Panc1 (cell line): Measurements from ENCODE around the gene RAB4A. TPM values are rescaled to one million over a fixed set of nuclear protein-coding genes. Genes with fewer than 3 reads are reported as not detected.

Experiments used
- ATAC-seq: fragments of 200-7000 bp; cut with Tn5 transposase; 2 replicates; pipeline ENCODE4 v1.9.1; 2020; ENCODE audit warnings: mild to moderate bottlenecking, moderate library complexity
- BruUV-seq: library from RNA; stranded (reverse); fragments of 400-500 nt; replicated peaks from 2 replicates; lab custom pipeline; 2021; lab: Mats Ljungman, UMichigan
- CTCF ChIA-PET: fragments of 300-600 bp; sonication (Branson Sonifier 250); formaldehyde crosslinking; loops from one replicate; lab custom pipeline; 2022; ENCODE audit warnings: antibody characterized with exemption; lab: Charles Lee
- POLR2A ChIA-PET: fragments of 300-600 bp; sonication (Branson Sonifier 250); formaldehyde crosslinking; loops from one replicate; lab custom pipeline; 2022; ENCODE audit warnings: antibody characterized with exemption; lab: Charles Lee
- DNase-seq: peaks from one replicate; pipeline ENCODE4 v3.0.0-alpha.2; 2010; ENCODE audit warnings: low read depth, low spot score
- H3K27ac ChIP-seq: 2 replicates; pipeline ENCODE4 v1.5.1; 2011; ENCODE audit warnings: mild to moderate bottlenecking, low read length, inconsistent platforms
- H3K27me3 ChIP-seq: fragments of 200-500 bp; sonication (Bioruptor generic); 2 replicates; pipeline ENCODE4 v1.6.0; 2014; ENCODE audit warnings: low read length, inconsistent platforms; ENCODE audit not compliant: control insufficient read depth, insufficient read depth
- H3K36me3 ChIP-seq: fragments of 200-500 bp; sonication (Bioruptor generic); 2 replicates; pipeline ENCODE4 v1.5.1; 2014; ENCODE audit warnings: inconsistent platforms, mild to moderate bottlenecking, low read length, moderate library complexity; ENCODE audit not compliant: control insufficient read depth, insufficient read depth
- H3K4me1 ChIP-seq: 2 replicates; pipeline ENCODE4 v1.5.1; 2011; ENCODE audit warnings: inconsistent platforms, mild to moderate bottlenecking, low read length, moderate library complexity; ENCODE audit not compliant: control insufficient read depth, insufficient read depth
- H3K4me3 ChIP-seq, 2 experiments: 2 replicates each; pipeline ENCODE4 v1.5.1; 2011 to 2012; ENCODE audit warnings: low read depth in 2 of 2, low read length in 2 of 2, mild to moderate bottlenecking in 2 of 2, inconsistent platforms in 1 of 2, moderate library complexity in 1 of 2
- H3K9me3 ChIP-seq: fragments of 200-500 bp; sonication (Bioruptor generic); 2 replicates; pipeline ENCODE4 v1.5.1; 2014; ENCODE audit warnings: low read depth, mild to moderate bottlenecking, inconsistent platforms, low read length, moderate library complexity; ENCODE audit not compliant: control insufficient read depth, insufficient read depth
- CTCF ChIP-seq: fragments of 450-650 bp; IDR thresholded peaks from 2 replicates; pipeline ENCODE4 v1.5.1; 2017; ENCODE audit warnings: mild to moderate bottlenecking
- POLR2AphosphoS5 ChIP-seq: IDR thresholded peaks from 2 replicates; pipeline ENCODE4 v1.6.1; 2012; ENCODE audit warnings: mild to moderate bottlenecking, low read depth, low read length, moderate library complexity
- REST ChIP-seq, 2 experiments: IDR thresholded peaks; 2 replicates each; pipeline ENCODE4 v1.6.1; 2011 to 2012; ENCODE audit warnings: low read depth in 2 of 2, control low read depth in 1 of 2, low read length in 1 of 2, mild to moderate bottlenecking in 1 of 2, moderate library complexity in 1 of 2; ENCODE audit not compliant: insufficient read depth in 1 of 2
- SIN3A ChIP-seq: IDR thresholded peaks from 2 replicates; pipeline ENCODE4 v1.6.1; 2012; ENCODE audit warnings: low read depth, mild to moderate bottlenecking, low read length, moderate library complexity, borderline replicate concordance; ENCODE audit not compliant: insufficient read depth
- TCF7L2 ChIP-seq: IDR thresholded peaks from 2 replicates; pipeline ENCODE4 v1.6.1; 2011; ENCODE audit warnings: mild to moderate bottlenecking, low read depth, low read length, inconsistent platforms
- in situ Hi-C: cut with HindIII; loops from 2 replicates; pipeline ENCODE4 v1.10.0; 2016; ENCODE audit warnings: low sequenced_read_pairs, low pct_unique_long_range_greater_than_20kb
- intact Hi-C: fragments of 100-400 bp; cut with micrococcal nuclease; formaldehyde crosslinking; loops from one replicate; pipeline ENCODE4 v1.10.0; 2022; ENCODE audit not compliant: unreplicated experiment
- total RNA-seq: library from RNA; stranded (reverse); gene quantifications from one replicate; pipeline ENCODE4 v1.2.1, GENCODE V29; 2021; ENCODE audit not compliant: unreplicated experiment

Gene RAB4A
- total RNA-seq, 1 experiment from 2014 or later = 73.0 TPM

- POLR2A ChIA-PET = no interaction called here
- ATAC-seq = no peak
These were observed 2.8 kb downstream of the RAB4A start for GRCh38 chr1:229273507-229274232.

GRCh38 chr1:229275005-229275404, 4.1 kb downstream of the RAB4A start:
- POLR2A ChIA-PET = no interaction called here

More at GRCh38 chr1:229273507-229274232, 2.8 kb downstream of the RAB4A start:
- Histone ChIP-seq H3K4me3 (no peak overlapping the region), H3K27ac (no peak overlapping the region), H3K9me3 (no peaks in the 10 kb centered on the region), H3K27me3 (no peaks in the 10 kb centered on the region), H3K4me1 (peaks cover 28% of the 10 kb centered on the region), H3K36me3 (no peaks in the 10 kb centered on the region)
- TF ChIP-seq CTCF (no peak), POLR2AphosphoS5 (no peak), SIN3A (no peak), TCF7L2 (no peak)
- CTCF ChIA-PET = interaction anchor here (0.7 kb wide), 1 partner anchor 1038 kb away, joined by 5 read pairs; no protein-coding TSS in a partner anchor
- BruUV-seq = no TSS peak
- DNase-seq = no peak
- in situ Hi-C loops = no loop called here
- intact Hi-C loops = no loop called here

More at GRCh38 chr1:229275005-229275404, 4.1 kb downstream of the RAB4A start:
- DNase-seq (no peak), ATAC-seq (no peak)
- Histone ChIP-seq H3K9me3 (no peaks in the 10 kb centered on the region), H3K4me3 (no peak overlapping the region), H3K4me1 (peaks cover 28% of the 10 kb centered on the region), H3K36me3 (no peaks in the 10 kb centered on the region), H3K27ac (no peak overlapping the region), H3K27me3 (no peaks in the 10 kb centered on the region)
- in situ Hi-C loops = no loop called here
- BruUV-seq = TSS peak; percentile 4
- intact Hi-C loops = no loop called here
- TF ChIP-seq SIN3A (no peak), TCF7L2 (no peak), CTCF (no peak), POLR2AphosphoS5 (no peak), REST (IDR thresholded peaks at IDR 0.05; ENCODE audit: insufficient read depth in 1 of 2, low read depth in 2 of 2, low read length in 1 of 2) (no peak)
- CTCF ChIA-PET = no interaction called here
